Measurements from ENCODE around the gene HSPA1L.

HSPA1L gene

GRCh38 chr6:31851485-31851832 lies 36.4 kb upstream of the HSPA1L start:
- no peaks in the 10 kb centered on the region for H3K79me2 ChIP-seq (ENCODE audit: insufficient read depth, low read length)
- H3K4me2 ChIP-seq (ENCODE audit: low read depth, low read length, poor library complexity, severe bottlenecking), result no peak overlapping the region

DNA sequence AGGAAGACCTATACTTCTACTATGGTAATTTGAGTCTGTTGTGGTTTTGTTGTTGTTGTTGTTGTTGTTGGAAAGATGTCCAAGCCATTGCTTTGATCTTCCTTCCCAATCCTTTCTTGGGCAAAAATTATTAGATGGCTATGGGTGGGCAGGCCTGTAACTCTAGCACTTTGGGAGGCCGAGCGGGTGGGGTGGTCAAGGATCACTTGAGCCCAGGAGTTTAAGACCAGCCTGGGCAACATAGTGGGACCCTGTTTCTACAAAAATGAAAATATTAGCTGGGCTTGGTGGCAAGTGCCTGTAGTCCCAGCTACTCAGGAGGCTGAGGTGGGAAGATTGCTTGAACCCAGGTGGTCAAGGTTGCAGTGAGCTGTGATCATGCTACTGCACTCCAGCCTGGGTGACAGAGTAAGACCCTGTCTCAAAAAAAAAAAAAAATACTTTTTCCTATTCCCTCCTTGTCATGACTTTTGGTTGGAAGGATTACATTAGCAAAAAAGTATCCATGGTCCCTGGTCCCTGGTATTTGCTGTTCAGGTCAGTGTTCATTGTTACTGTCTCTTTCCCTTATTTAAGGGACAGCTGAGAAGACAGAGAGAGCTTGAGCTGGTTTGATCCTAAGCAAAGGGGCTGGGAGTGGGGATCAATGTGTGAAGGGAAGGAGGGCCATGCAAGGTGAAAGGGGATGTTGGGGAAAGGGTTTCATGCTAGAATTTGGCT lies 35.8 kb upstream of the HSPA1L start:
- peaks cover 10% of the 10 kb centered on the region; the same call in 1 of the 2 replicates for H3F3A ChIP-seq (ENCODE audit: insufficient read depth)
- H2AFZ ChIP-seq (ENCODE audit: low read depth, low read length, severe bottlenecking), result no peak overlapping the region
- no peaks in the 10 kb centered on the region for H3K9me2 ChIP-seq (replicated peaks; ENCODE audit: insufficient read depth, low read length)
- H3K27ac ChIP-seq (ENCODE audit: low read depth, low read length), result no peak overlapping the region
- no peak for TF ChIP-seq CTCF (IDR thresholded peaks at IDR 0.05; ENCODE audit: insufficient read depth, low read length, poor library complexity, severe bottlenecking)
- no peak for TF ChIP-seq EZH2phosphoT487 (conservative IDR thresholded peaks at IDR 0.05; ENCODE audit: low read length)
- peaks cover 3% of the 10 kb centered on the region; the same call in 1 of the 2 replicates for H3K9me3 ChIP-seq (ENCODE audit: insufficient read depth, low read length)
- no peaks in the 10 kb centered on the region for H3K27me3 ChIP-seq (ENCODE audit: low read length)
- H3K36me3 ChIP-seq (ENCODE audit: low read length), result no peaks in the 10 kb centered on the region
- no peaks in the 10 kb centered on the region for H3K79me2 ChIP-seq (ENCODE audit: insufficient read depth, low read length)
- H3K9ac ChIP-seq (ENCODE audit: low read length), result no peak overlapping the region
- no peak overlapping the region for H3K4me2 ChIP-seq (ENCODE audit: low read depth, low read length, poor library complexity, severe bottlenecking)
- no peaks in the 10 kb centered on the region for H4K20me1 ChIP-seq (ENCODE audit: low read depth, low read length)
- H3K4me3 ChIP-seq (ENCODE audit: insufficient read depth, low read length, poor library complexity, severe bottlenecking), result no peak overlapping the region

More at GRCh38 chr6:31851485-31851832, 36.4 kb upstream of the HSPA1L start:
- H3K9me2 ChIP-seq (replicated peaks; ENCODE audit: insufficient read depth, low read length), result no peaks in the 10 kb centered on the region
- peaks cover 6% of the 10 kb centered on the region; the same call in 1 of the 2 replicates for H3F3A ChIP-seq (ENCODE audit: insufficient read depth)
- no peak overlapping the region for H2AFZ ChIP-seq (ENCODE audit: low read depth, low read length, severe bottlenecking)
- no peak overlapping the region for H3K4me3 ChIP-seq (ENCODE audit: insufficient read depth, low read length, poor library complexity, severe bottlenecking)
- no peaks in the 10 kb centered on the region for H3K27me3 ChIP-seq (ENCODE audit: low read length)
- TF ChIP-seq EZH2phosphoT487 (conservative IDR thresholded peaks at IDR 0.05; ENCODE audit: low read length) (no peak), CTCF (IDR thresholded peaks at IDR 0.05; ENCODE audit: insufficient read depth, low read length, poor library complexity, severe bottlenecking) (no peak)
- peaks cover 3% of the 10 kb centered on the region; the same call in 1 of the 2 replicates for H3K9me3 ChIP-seq (ENCODE audit: insufficient read depth, low read length)
- no peaks in the 10 kb centered on the region for H4K20me1 ChIP-seq (ENCODE audit: low read depth, low read length)
- no peak overlapping the region for H3K9ac ChIP-seq (ENCODE audit: low read length)
- H3K36me3 ChIP-seq (ENCODE audit: low read length), result no peaks in the 10 kb centered on the region
- H3K27ac ChIP-seq (ENCODE audit: low read depth, low read length), result no peak overlapping the region

- no peak overlapping the region for H2AFZ ChIP-seq (ENCODE audit: low read depth, low read length, severe bottlenecking)
- H3K36me3 ChIP-seq (ENCODE audit: low read length), result no peaks in the 10 kb centered on the region
- H3K27me3 ChIP-seq (ENCODE audit: low read length), result no peaks in the 10 kb centered on the region
- no peak overlapping the region for H3K4me2 ChIP-seq (ENCODE audit: low read depth, low read length, poor library complexity, severe bottlenecking)
- H3K9ac ChIP-seq (ENCODE audit: low read length), result no peak overlapping the region
- no peaks in the 10 kb centered on the region for H3K79me2 ChIP-seq (ENCODE audit: insufficient read depth, low read length)
- H3F3A ChIP-seq (ENCODE audit: insufficient read depth), result peaks cover 26% of the 10 kb centered on the region
- TF ChIP-seq EZH2phosphoT487 (conservative IDR thresholded peaks at IDR 0.05; ENCODE audit: low read length) (no peak), CTCF (IDR thresholded peaks at IDR 0.05; ENCODE audit: insufficient read depth, low read length, poor library complexity, severe bottlenecking) (no peak)
- no peak overlapping the region for H3K27ac ChIP-seq (ENCODE audit: low read depth, low read length)
- H3K9me3 ChIP-seq (ENCODE audit: insufficient read depth, low read length), result no peaks in the 10 kb centered on the region
- H4K20me1 ChIP-seq (ENCODE audit: low read depth, low read length), result no peaks in the 10 kb centered on the region
- no peaks in the 10 kb centered on the region for H3K9me2 ChIP-seq (replicated peaks; ENCODE audit: insufficient read depth, low read length)
- no peak overlapping the region for H3K4me3 ChIP-seq (ENCODE audit: insufficient read depth, low read length, poor library complexity, severe bottlenecking)
Measured at GRCh38 chr6:31847276-31847978, 32.3 kb upstream of the HSPA1L start.
